SK-N-SH treated with all-trans-retinoic acid at 6 μM for 48 hours (cell line): ENCODE data around the gene NINJ2.

Experiments used
- ATAC-seq: fragments of 200-7000 bp; cut with Tn5 transposase; 3 replicates; pipeline ENCODE4 v1.9.1; 2020; ENCODE audit warnings: mild to moderate bottlenecking, moderate library complexity
- ARNTL ChIP-seq: fragments of 450-650 bp; formaldehyde crosslinking; IDR thresholded peaks from 2 replicates; pipeline ENCODE4 v1.5.0; 2020; ENCODE audit warnings: low read depth, mild to moderate bottlenecking, moderate library complexity, borderline replicate concordance
- BACH2 ChIP-seq: fragments of 250-450 bp; sonication (Bioruptor Pico); IDR thresholded peaks from 2 replicates; pipeline ENCODE4 v1.9.0; 2021; ENCODE audit warnings: mild to moderate bottlenecking, borderline replicate concordance
- CSDC2 ChIP-seq: fragments of 250-450 bp; sonication (Bioruptor Pico); IDR thresholded peaks from 2 replicates; pipeline ENCODE4 v1.5.0; 2020; ENCODE audit warnings: mild to moderate bottlenecking, moderate library complexity
- ESRRG ChIP-seq: fragments of 250-450 bp; sonication (Bioruptor Pico); IDR thresholded peaks from 2 replicates; pipeline ENCODE4 v1.6.1; 2021; ENCODE audit warnings: mild to moderate bottlenecking
- GLIS3 ChIP-seq: fragments of 250-450 bp; sonication (Bioruptor Pico); IDR thresholded peaks from 2 replicates; pipeline ENCODE4 v1.5.0; 2020; ENCODE audit warnings: mild to moderate bottlenecking, moderate library complexity
- POU6F1 ChIP-seq: fragments of 250-450 bp; sonication (Bioruptor Pico); IDR thresholded peaks from 2 replicates; pipeline ENCODE4 v1.8.0; 2021; ENCODE audit warnings: low read depth, mild to moderate bottlenecking, moderate library complexity, borderline replicate concordance
- PPARA ChIP-seq: fragments of 250-450 bp; sonication (Bioruptor Pico); IDR thresholded peaks from 2 replicates; pipeline ENCODE4 v1.5.0; 2020; ENCODE audit warnings: mild to moderate bottlenecking, borderline replicate concordance
- RARB ChIP-seq: fragments of 250-450 bp; sonication (Bioruptor Pico); IDR thresholded peaks from 2 replicates; pipeline ENCODE4 v1.8.0; 2021; ENCODE audit warnings: mild to moderate bottlenecking, moderate library complexity
- SNAI2 ChIP-seq: fragments of 250-450 bp; sonication (Bioruptor Pico); IDR thresholded peaks from 2 replicates; pipeline ENCODE4 v1.5.0; 2020; ENCODE audit warnings: mild to moderate bottlenecking, moderate library complexity
- TCF4 ChIP-seq: fragments of 250-450 bp; sonication (Bioruptor Pico); IDR thresholded peaks from 2 replicates; pipeline ENCODE4 v1.8.0; 2021; ENCODE audit warnings: mild to moderate bottlenecking, moderate library complexity, borderline replicate concordance
- TOX ChIP-seq: fragments of 250-450 bp; sonication (Bioruptor Pico); IDR thresholded peaks from 2 replicates; pipeline ENCODE4 v1.8.0; 2021; ENCODE audit warnings: mild to moderate bottlenecking, moderate library complexity, borderline replicate concordance
- TSHZ2 ChIP-seq: fragments of 250-450 bp; sonication (Bioruptor Pico); IDR thresholded peaks from 2 replicates; pipeline ENCODE4 v1.5.0; 2020; ENCODE audit warnings: mild to moderate bottlenecking, moderate library complexity
- ZC3H10 ChIP-seq: fragments of 250-450 bp; sonication (Bioruptor Pico); IDR thresholded peaks from 2 replicates; pipeline ENCODE4 v1.5.1; 2021; ENCODE audit warnings: mild to moderate bottlenecking, moderate library complexity
- ZFP3 ChIP-seq: fragments of 250-450 bp; sonication (Bioruptor Pico); IDR thresholded peaks from 2 replicates; pipeline ENCODE4 v1.5.0; 2020; ENCODE audit warnings: mild to moderate bottlenecking, moderate library complexity
- ZNF8 ChIP-seq: fragments of 450-650 bp; formaldehyde crosslinking; IDR thresholded peaks from 2 replicates; pipeline ENCODE4 v1.5.0; 2020; ENCODE audit warnings: mild to moderate bottlenecking, moderate library complexity
- TF ChIP-seq, protein P1 (sequence below): fragments of 250-450 bp; sonication (Bioruptor Pico); IDR thresholded peaks from 2 replicates; pipeline ENCODE4 v1.5.1; 2020; ENCODE audit warnings: low read depth, mild to moderate bottlenecking, moderate library complexity
- TF ChIP-seq, protein P2 (sequence below): fragments of 250-450 bp; sonication (Bioruptor Pico); IDR thresholded peaks from 2 replicates; pipeline ENCODE4 v1.8.0; 2020; ENCODE audit warnings: mild to moderate bottlenecking, moderate library complexity, borderline replicate concordance

Gene NINJ2

GRCh38 chr12:591167-592023 lies 71.8 kb downstream of the NINJ2 start:
- TF ChIP-seq TCF4 (CRISPR knock-in tag), result peak; percentile 91
- no peak for TF ChIP-seq ESRRG (CRISPR knock-in tag)
- TF ChIP-seq ARNTL (CRISPR knock-in tag), result no peak
- 0 out of 2 replicates have a peak, but pooled peaks have one; percentile 23 for TF ChIP-seq TSHZ2 (CRISPR knock-in tag)
- TF ChIP-seq TOX (CRISPR knock-in tag), result no peak
- TF ChIP-seq GLIS3 (CRISPR knock-in tag), result no peak
- TF ChIP-seq ZNF8, result no peak
- no peak for TF ChIP-seq RARB (CRISPR knock-in tag)
- TF ChIP-seq, protein P1, sequence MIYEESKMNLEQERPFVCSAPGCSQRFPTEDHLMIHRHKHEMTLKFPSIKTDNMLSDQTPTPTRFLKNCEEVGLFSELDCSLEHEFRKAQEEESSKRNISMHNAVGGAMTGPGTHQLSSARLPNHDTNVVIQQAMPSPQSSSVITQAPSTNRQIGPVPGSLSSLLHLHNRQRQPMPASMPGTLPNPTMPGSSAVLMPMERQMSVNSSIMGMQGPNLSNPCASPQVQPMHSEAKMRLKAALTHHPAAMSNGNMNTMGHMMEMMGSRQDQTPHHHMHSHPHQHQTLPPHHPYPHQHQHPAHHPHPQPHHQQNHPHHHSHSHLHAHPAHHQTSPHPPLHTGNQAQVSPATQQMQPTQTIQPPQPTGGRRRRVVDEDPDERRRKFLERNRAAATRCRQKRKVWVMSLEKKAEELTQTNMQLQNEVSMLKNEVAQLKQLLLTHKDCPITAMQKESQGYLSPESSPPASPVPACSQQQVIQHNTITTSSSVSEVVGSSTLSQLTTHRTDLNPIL (CRISPR knock-in tag), result no peak
- no peak for TF ChIP-seq PPARA
- no peak for TF ChIP-seq ZFP3 (CRISPR knock-in tag)
- TF ChIP-seq, all 23 proteins: peak for 2
- peak; percentile 70 for ATAC-seq

GRCh38 chr12:590206-590750 lies 73.0 kb downstream of the NINJ2 start:
- no peak for ATAC-seq
- TF ChIP-seq PPARA (no peak), TSHZ2 (CRISPR knock-in tag) (no peak), ARNTL (CRISPR knock-in tag) (no peak), RARB (CRISPR knock-in tag) (no peak), ZNF8 (no peak), POU6F1 (CRISPR knock-in tag) (no peak), ZFP3 (CRISPR knock-in tag) (no peak), ZC3H10 (CRISPR knock-in tag) (no peak), CSDC2 (CRISPR knock-in tag) (no peak), BACH2 (no peak), SNAI2 (CRISPR knock-in tag) (no peak), TOX (CRISPR knock-in tag) (no peak)
- TF ChIP-seq, protein P1 (CRISPR knock-in tag), result no peak
- TF ChIP-seq, protein P2, sequence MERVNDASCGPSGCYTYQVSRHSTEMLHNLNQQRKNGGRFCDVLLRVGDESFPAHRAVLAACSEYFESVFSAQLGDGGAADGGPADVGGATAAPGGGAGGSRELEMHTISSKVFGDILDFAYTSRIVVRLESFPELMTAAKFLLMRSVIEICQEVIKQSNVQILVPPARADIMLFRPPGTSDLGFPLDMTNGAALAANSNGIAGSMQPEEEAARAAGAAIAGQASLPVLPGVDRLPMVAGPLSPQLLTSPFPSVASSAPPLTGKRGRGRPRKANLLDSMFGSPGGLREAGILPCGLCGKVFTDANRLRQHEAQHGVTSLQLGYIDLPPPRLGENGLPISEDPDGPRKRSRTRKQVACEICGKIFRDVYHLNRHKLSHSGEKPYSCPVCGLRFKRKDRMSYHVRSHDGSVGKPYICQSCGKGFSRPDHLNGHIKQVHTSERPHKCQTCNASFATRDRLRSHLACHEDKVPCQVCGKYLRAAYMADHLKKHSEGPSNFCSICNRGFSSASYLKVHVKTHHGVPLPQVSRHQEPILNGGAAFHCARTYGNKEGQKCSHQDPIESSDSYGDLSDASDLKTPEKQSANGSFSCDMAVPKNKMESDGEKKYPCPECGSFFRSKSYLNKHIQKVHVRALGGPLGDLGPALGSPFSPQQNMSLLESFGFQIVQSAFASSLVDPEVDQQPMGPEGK (CRISPR knock-in tag), result no peak
